ENCODE measurements around the gene PRAMEF1.

The PRAMEF1 gene

GRCh38 chr1:12762766-12763165, 28.4 kb upstream of the PRAMEF1 start:
- Mint-ChIP-seq H3K27me3 (ENCODE audit: low read depth) (peaks cover 32% of the 10 kb centered on the region), H3K27ac (no peak overlapping the region), H3K36me3 (ENCODE audit: low read depth) (no peaks in the 10 kb centered on the region), H3K9me3 (peaks cover 5% of the 10 kb centered on the region), H3K4me1 (peaks cover 11% of the 10 kb centered on the region), H3K4me3 (no peak overlapping the region)
- no peak for TF ChIP-seq CTCF (IDR thresholded peaks at IDR 0.05; ENCODE audit: unreplicated experiment in 3 of 3)

GRCh38 chr1:12763479-12763878, 27.7 kb upstream of the PRAMEF1 start:
- H3K4me3 Mint-ChIP-seq, result no peak overlapping the region
- TF ChIP-seq CTCF (IDR thresholded peaks at IDR 0.05; ENCODE audit: unreplicated experiment in 3 of 3), result no peak
- peaks cover 4% of the 10 kb centered on the region for H3K4me1 Mint-ChIP-seq
- H3K36me3 Mint-ChIP-seq (ENCODE audit: low read depth), result no peaks in the 10 kb centered on the region
- H3K9me3 Mint-ChIP-seq, result peaks cover 5% of the 10 kb centered on the region
- no peak overlapping the region for H3K27ac Mint-ChIP-seq
- H3K27me3 Mint-ChIP-seq (ENCODE audit: low read depth), result peaks cover 27% of the 10 kb centered on the region

- Mint-ChIP-seq H3K27ac (no peak overlapping the region), H3K36me3 (ENCODE audit: low read depth) (no peaks in the 10 kb centered on the region), H3K4me3 (no peak overlapping the region), H3K4me1 (no peaks in the 10 kb centered on the region), H3K9me3 (peaks cover 5% of the 10 kb centered on the region), H3K27me3 (ENCODE audit: low read depth) (peaks cover 21% of the 10 kb centered on the region)
- TF ChIP-seq CTCF (IDR thresholded peaks at IDR 0.05; ENCODE audit: unreplicated experiment in 3 of 3), result no peak
Measured at GRCh38 chr1:12764016-12764415, 27.2 kb upstream of the PRAMEF1 start.

- H3K36me3 Mint-ChIP-seq (ENCODE audit: low read depth), result no peaks in the 10 kb centered on the region
Measured at GRCh38 chr1:12769031-12769430, 22.2 kb upstream of the PRAMEF1 start.

GRCh38 chr1:12769976-12770505, 21.2 kb upstream of the PRAMEF1 start:
- no peak for TF ChIP-seq CTCF (IDR thresholded peaks at IDR 0.05; ENCODE audit: unreplicated experiment in 3 of 3)
- Mint-ChIP-seq H3K27ac (no peak overlapping the region), H3K36me3 (ENCODE audit: low read depth) (no peaks in the 10 kb centered on the region), H3K9me3 (peaks cover 14% of the 10 kb centered on the region), H3K27me3 (ENCODE audit: low read depth) (peaks cover 22% of the 10 kb centered on the region), H3K4me3 (no peak overlapping the region), H3K4me1 (no peaks in the 10 kb centered on the region)

More at GRCh38 chr1:12769031-12769430, 22.2 kb upstream of the PRAMEF1 start:
- H3K4me3 Mint-ChIP-seq, result no peak overlapping the region
- peaks cover 12% of the 10 kb centered on the region for H3K9me3 Mint-ChIP-seq
- peaks cover 18% of the 10 kb centered on the region for H3K27me3 Mint-ChIP-seq (ENCODE audit: low read depth)
- no peak overlapping the region for H3K27ac Mint-ChIP-seq
- no peak for TF ChIP-seq CTCF (IDR thresholded peaks at IDR 0.05; ENCODE audit: unreplicated experiment in 3 of 3)
- H3K4me1 Mint-ChIP-seq, result no peaks in the 10 kb centered on the region

GRCh38 chr1:12770620-12771019, 20.6 kb upstream of the PRAMEF1 start:
- Mint-ChIP-seq H3K4me1 (no peaks in the 10 kb centered on the region), H3K36me3 (ENCODE audit: low read depth) (no peaks in the 10 kb centered on the region), H3K9me3 (peaks cover 14% of the 10 kb centered on the region), H3K27me3 (ENCODE audit: low read depth) (peaks cover 22% of the 10 kb centered on the region), H3K27ac (no peak overlapping the region), H3K4me3 (no peak overlapping the region)
- TF ChIP-seq CTCF (IDR thresholded peaks at IDR 0.05; ENCODE audit: unreplicated experiment in 3 of 3), result no peak
